Measurements from ENCODE around the gene LAMB4.

LAMB4 gene, protein sequence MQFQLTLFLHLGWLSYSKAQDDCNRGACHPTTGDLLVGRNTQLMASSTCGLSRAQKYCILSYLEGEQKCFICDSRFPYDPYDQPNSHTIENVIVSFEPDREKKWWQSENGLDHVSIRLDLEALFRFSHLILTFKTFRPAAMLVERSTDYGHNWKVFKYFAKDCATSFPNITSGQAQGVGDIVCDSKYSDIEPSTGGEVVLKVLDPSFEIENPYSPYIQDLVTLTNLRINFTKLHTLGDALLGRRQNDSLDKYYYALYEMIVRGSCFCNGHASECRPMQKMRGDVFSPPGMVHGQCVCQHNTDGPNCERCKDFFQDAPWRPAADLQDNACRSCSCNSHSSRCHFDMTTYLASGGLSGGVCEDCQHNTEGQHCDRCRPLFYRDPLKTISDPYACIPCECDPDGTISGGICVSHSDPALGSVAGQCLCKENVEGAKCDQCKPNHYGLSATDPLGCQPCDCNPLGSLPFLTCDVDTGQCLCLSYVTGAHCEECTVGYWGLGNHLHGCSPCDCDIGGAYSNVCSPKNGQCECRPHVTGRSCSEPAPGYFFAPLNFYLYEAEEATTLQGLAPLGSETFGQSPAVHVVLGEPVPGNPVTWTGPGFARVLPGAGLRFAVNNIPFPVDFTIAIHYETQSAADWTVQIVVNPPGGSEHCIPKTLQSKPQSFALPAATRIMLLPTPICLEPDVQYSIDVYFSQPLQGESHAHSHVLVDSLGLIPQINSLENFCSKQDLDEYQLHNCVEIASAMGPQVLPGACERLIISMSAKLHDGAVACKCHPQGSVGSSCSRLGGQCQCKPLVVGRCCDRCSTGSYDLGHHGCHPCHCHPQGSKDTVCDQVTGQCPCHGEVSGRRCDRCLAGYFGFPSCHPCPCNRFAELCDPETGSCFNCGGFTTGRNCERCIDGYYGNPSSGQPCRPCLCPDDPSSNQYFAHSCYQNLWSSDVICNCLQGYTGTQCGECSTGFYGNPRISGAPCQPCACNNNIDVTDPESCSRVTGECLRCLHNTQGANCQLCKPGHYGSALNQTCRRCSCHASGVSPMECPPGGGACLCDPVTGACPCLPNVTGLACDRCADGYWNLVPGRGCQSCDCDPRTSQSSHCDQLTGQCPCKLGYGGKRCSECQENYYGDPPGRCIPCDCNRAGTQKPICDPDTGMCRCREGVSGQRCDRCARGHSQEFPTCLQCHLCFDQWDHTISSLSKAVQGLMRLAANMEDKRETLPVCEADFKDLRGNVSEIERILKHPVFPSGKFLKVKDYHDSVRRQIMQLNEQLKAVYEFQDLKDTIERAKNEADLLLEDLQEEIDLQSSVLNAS (N-terminal part only)

DNA sequence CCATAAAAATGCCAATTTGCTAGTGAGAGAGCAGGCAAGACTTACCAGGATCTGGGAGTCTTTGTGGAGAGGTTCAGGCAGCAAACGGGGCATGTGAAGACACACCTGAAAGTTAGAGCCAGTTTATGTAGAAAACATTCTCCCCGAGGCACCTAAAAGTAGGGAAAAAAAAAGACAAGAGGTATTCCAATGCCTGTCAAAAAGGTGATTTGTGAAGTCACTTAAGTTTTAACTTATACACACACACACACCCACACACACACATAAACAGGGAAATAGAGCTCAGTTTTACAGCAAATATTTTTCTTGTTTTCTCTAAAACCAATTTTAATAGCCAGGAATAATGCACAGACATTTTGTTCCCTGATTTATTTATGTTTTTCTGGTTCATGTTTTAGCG is at the start of gene LAMB4:
Gene LAMB4, minus strand, starts transcription at position 101 of the 400 bp plus-strand sequence. CDS start 7,197 bp downstream, outside the sequence.
- no peak for DNase-seq

DNA sequence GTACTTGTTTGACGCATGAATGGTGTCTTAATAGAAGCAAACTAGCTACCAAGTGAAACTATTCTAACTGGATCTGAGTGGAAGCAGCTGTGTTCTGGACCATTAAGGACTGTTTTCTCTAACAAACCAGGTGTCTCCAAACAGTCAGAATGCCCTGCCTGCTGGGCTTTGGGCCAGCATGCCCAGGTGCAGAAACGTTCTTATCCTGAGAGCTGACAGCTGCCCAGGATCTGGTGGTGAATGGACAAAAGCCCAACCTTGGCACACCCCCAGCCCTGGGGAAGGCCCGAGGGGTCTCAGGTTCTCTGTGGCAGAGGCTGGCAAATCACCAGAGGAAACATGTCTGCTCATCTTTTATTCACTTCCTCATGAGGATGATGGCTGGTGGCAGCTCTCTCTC is 48.2 kb upstream of the LAMB4 start:
- no peak for DNase-seq

DNA sequence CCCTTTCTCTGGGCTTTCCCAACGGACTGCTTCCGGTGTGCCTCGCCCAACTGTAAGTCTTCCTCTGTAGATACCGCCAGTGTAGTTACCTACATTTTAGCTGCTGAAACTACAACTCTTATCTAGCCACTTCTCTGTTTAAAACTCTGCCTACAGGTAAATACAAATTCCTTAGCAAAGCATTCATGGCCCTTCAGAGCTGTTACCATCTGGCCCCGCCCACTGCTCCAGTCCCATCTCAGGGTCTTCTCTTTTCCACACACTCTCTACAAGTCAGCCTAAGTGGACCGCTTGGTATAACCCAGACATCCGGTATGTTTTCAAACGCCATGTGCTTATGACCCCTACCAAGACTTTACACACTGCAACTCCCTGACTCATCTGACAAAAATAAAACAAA is 41.0 kb upstream of the LAMB4 start:
- DNase-seq, result no peak

DNA sequence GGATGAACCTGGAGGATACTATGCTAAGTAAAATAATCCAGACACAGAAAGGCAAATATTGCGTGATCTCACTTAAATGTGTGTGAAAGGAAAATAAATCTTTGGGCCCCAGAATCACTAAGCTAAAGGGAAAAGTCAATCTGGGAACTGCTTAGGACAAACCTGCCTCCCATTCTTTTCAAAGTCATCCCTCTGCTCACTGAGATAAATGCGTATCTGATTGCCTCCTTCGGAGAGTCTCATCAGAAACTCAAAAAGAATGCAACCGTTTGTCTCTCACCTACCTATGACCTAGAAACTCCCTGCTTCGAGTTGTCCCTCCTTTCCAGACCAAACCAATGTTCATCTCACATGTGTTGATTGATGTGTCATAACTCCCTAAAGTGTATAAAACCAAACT is 40.1 kb upstream of the LAMB4 start:
- no peak for DNase-seq

DNA sequence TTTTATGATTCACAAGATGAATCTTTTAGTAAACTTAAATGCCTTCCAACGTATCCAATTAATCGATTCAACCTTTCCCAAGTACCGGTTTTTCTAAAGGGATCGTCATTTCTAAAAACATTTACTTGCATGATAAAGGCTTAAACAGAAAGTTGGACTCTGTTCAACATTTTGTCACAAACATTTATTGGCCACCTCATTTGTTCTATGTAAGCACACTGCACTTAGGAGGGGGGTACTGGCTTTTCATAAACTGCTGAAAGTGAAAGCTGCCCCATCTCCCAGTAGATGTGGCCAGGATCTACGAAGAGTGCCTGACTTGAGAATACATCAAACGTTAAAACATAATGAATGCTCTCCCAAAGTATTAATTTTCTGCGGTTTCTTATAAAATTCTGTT is 37.3 kb upstream of the LAMB4 start:
- no peak for DNase-seq

DNA sequence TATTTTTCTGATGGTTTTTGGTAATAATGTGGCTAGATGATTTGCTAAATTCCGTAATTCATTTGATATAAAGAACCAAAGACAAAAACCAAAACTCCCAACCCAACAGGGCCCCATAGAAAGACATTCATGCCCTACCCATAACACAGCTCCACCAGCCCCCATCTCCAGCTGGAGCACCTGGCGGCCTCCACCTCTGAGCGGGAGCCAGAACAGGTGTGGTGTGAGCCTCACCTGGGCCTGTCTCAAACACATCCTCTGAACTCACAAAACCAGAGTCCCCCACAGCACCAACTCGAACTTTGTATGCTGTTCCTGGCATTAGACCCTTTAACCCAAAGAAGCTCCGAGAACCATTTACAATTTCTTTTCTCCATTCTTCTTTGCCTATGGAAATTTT is 36.5 kb upstream of the LAMB4 start:
- DNase-seq, result no peak

DNA sequence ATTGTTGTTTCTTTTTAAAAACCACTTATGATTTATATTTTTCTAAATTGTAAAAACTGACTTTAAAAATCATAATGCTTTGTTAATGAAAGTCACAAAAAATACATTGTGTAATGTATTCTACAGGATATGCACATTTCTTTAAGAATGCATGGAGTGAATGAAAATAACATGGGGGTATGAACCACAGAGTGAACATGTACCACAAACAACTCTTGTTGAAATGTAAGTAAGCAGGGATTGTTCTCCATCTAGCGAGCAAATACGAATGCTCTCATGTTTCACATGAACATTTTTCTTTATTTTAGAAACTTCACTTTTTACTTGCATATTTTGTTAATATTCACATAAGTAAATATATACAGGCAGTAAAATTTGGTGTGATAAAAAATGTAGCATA is 35.6 kb upstream of the LAMB4 start:
- DNase-seq, result no peak

DNA sequence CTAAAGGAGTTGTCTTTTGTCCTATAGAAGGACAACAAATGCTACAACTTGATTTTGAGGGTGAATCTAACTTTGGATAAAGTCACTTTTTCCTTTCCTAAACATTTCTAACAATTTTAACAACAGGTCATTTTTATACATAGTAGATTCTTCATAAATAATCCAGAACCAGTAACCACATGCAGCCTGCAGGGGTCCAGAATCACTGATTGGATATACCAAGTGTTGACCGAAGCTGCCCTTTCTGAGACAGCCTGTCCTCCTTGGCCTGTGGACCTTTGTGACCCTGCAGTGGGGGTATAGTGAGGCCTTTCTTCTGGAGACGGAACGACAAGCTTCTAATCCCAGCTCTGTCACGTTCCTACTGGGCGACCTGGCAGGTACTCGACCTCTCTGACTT is 34.8 kb upstream of the LAMB4 start:
- no peak for DNase-seq

DNA sequence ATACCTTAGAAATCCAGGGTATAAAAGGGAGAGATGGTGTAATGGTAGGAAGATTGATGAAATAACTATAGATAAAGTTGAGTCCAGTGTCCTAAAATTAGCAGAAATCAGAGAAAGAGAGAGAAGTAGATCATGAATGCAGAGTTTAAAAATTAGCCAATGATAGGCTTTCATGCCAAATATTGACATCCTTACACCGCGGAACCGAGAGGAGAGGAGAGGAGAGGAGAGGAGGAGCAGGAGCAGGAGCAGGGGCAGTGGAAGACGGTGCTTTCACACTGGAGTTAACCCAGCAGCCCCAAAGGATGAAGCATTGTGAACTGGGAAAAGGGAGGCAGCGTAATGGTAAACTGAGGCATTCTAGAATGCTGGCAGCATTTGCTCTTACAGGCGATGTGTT is 34.2 kb upstream of the LAMB4 start:
- DNase-seq, result no peak

DNA sequence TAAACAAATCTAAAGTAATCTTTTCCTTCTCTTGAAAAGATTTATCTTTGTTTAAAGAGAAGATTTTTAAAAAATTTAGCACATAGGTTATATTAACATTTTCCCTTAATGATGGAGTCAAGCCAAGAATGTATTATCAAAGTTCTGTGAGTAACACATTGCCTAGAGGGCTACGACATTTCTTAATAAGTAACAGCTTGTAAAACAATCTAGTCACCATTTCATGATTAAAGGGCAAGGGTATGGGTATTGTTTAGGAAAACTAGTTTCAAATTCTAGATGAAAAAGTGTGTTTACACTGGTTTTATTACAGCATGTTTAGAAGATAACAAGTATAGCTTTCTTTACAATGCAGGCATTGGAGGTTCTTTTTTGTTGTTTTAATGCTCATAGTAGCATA is 28.6 kb upstream of the LAMB4 start:
- DNase-seq, result no peak

DNA sequence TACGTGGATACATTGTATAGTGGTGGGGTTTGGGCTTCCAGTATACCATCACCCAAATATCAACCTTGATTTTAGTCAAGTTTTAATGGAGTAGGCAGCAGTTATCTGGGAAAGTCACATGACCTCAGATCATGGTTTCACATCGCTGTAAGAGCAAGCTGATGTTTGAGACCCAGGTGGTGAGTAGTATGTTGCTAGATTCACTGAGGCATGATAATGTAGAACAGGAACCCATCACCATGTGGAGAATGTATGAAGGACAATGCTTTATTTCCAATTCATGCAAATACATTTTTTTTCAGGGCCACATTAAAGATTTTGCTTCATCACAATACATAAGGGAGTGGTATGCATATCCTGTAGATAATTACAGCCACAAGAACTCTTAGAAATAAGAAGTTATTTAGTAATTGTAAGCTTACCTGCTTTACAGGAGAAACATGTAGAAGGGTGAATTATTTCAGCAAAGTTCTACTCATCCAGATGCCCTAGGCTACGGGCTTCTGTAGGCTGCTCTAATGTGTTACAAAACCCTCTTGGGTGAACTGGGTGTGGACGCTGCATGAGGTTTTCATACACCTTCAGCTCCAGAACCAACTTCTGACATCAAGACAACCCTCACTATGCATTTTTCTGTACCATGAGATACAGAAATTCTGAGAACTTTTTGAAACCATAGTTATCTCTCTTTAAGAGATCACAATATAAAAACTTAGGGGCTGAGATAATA is 27.6 kb upstream of the LAMB4 start:
- DNase-seq, result no peak

DNA sequence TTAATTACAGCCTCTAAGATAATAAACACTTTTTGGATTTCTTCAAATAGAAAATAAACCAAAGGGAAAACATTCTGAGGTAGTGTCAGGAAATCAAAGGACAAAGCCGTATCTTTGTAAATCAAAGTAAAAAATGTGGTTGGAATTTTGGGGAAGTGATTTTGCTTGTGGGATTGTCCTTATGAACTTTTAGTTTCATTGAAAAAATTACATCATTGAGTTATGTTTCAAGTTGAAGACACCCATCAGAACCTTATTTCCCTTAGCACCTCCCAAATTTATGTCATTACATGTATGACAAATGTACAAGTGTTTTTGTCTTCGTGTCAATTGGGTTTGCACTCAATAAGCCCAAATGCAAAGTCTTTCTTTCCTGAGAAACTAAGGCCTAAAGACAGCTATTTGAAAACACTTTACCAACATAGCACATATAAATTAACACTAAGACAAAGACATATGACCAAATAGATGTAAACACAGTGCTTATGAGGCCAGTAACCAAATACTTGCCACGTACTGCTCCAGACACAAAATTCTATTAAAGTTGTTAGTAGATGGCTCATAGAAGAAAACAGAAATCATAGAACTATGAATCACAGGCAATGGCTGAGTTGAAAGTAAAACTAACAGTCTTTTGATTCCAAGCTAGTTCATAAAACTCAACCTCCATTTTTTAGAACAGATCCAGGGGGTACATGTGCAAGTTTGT is 26.9 kb upstream of the LAMB4 start:
- no peak for DNase-seq

DNA sequence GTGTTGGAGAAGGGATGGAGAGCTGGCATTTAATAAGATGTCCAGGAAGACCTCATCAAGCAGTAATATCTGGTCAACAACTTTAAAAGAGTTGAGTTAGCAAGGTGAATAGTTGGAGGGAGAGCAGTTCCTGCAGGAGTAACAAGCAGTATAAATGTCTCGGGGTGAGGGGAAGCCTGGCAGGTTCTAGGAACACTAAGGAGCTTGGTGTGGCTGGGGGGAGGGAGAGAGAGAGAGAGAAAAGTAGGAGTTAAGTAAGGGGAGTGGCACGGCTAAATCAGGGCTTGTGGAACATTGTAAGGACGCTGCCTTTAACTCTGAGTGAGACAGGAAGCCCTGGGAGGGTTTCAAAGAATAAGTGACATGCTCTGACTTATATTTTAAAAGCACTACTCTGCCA is 22.0 kb upstream of the LAMB4 start:
- DNase-seq, result no peak

DNA sequence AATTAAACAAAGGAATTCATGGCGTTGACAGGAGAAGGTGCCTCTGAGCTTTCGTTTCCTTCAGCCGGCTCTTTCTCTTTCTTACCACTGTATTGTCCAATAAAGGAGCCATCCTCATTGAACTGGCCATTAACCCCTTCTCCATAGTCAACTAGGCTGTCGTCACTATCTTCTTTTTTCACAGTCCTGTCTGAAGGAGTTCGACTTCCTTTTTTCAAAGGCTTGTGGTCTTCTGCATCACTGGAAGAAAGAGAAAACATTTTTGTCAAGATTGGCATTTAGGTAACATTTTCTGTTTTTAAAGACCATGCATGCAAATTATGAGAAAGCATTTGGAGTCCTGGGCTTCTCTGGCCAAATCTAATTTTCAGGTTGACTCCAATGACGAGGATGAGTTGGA is 19.7 kb upstream of the LAMB4 start:
- no peak for DNase-seq

DNA sequence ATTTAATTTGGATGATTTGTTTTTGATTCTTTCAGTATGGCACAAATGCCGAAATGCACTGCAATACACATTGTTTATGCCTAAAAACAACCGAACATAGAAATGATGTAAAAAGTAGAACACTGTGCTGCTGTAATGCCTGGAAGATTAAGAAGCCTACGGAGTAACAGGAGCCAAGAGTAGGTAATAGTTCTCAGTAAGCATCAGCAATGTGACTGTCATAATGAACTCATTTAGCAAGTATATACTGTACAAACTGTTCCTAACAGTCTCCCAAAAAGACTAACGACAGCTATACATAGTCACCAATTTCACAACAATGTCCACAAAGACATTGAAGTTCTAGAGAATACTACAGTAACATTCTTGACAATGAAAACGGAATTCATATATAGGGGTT is 19.0 kb upstream of the LAMB4 start:
- no peak for DNase-seq

DNA sequence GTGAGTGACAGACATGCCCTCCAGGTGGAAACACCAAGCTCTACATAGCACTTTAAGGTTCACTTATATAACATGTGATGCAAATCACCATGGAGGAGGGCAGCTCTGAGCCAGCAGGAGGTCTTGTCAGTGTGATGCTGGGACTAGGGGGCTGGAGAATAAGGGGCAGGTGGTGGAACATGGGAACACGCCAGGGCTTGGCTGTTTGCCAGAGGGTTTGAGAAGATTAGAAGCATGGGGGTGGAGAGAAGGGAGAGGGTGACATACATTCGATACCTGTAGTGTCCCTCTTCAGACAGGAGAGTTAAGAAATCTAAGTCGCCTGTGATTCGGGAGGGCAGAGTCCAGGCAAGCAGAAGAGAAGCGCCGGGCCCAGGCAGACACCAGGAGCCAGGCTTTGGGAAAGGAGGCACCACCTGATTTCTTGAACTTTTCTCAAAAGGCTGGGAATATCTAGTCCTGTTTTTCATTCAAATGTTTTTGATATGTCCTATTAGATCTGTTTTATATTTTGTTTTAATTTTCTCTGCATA is 16.9 kb upstream of the LAMB4 start:
- DNase-seq, result no peak

DNA sequence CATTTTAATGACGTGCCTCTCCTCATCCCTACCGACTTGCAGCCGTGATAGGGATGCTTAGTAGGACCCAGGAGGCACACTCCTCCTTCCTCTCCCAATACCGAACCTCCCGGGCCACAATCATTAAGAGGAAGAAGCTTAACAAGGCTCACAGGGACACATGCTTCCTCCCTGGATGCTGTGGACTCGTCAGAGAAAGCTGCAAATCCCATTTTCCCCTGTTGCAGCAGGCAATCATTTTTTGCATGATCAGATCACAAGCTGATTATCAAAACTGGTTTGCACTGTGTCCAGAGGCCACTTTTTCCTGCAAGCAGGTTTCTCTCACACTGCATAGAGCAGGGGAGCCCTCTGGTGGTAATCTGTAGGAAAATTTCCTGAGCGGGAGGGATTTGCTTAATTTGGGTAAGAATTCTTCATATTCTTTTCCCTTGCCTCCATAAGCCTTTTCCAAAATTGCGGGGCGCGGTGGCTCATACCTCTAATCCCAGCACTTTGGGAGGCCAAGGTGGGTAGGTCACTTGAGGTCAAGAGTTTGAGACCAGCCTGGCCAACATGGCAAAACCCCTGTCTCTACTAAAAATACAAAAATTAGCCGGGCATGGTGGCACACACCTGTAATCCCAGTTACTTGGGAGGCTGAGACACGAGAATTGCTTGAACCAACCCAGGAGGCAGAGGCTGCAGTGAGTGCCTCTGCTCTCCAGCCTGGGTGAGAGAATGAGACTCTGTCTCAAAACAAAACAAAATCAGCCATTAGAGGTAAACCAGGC is 16.1 kb upstream of the LAMB4 start:
- no peak for DNase-seq

DNA sequence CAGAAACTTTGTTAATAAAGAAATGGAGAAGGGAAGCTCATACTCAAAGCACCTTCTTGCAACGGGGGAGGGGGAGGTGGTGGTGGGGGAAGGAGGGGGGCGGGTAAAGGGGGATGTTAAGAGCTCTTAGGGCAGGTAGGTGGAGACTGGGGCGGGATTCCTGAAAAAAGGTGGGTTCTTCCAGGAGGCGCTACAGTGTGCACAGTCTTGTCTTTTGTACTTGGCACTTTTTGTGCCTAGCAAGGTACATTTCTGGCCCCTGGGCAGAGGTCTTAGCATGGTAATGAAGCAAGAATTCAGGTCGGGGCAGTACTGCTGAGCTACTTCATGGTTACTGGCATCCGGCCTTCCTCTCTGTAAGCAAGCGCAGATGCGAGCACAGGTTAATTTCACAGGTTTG is 15.2 kb upstream of the LAMB4 start:
- no peak for DNase-seq

DNA sequence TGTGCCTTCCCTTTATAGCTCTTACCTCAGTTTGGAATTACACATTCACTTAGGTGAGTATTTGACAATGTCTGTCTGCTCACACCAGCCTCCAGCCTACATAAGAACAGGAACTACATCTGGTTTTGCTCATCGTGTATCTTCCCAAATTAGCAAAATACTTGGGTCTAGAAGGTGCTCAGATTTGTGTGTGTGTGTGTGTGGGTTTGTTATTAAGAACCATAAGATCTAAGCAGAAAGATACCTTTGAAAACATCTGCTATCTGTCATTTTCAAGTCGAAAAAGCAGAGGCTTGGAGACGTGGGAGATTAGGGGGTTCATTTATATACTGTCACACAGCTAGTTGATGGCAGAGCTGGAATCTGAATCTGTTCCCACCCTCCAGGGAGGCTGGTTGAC is 14.8 kb upstream of the LAMB4 start:
- DNase-seq, result no peak

DNA sequence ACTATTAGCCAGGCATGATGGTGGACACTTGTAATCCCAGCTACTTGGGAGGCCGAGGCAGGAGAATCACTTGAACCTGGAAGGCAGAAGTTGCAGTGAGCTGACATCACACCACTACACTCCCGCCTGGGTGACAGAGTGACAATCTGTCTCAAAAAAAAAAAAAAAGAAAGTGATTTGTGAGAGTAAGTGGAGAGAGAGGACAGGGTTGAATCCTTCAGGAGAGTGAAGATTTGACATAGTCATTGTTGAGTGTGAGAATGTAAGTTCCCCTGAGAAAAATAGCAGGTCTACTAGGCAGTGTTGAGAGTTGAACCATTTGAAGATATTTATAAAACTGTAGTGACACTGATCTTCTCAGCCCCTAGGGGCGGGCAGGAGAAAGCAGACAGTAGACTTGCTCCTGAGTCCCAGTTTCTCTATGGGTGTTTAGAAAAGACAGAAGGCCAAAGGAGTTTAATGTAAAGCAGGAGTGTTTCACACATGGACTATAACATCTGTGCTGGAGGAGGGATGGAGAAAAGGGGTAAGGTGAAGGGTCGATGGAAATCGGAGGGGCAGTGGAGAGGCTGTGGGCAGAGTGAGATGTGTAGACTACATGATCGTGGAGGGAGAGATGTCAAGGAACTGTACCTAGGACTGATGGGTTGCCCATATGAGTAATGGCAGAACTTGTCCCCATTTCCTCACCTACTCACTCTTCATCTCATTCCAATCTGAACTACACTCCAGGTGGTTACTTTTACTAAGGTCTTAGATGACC is 13.7 kb upstream of the LAMB4 start:
- no peak for DNase-seq
